ENCODE data around the gene EP300. TPM values are rescaled to one million over a fixed set of nuclear protein-coding genes. Genes with fewer than 3 reads are reported as not detected.

EP300 gene
- total RNA-seq, 1 donor from 2014 or later, result 143 TPM

DNA sequence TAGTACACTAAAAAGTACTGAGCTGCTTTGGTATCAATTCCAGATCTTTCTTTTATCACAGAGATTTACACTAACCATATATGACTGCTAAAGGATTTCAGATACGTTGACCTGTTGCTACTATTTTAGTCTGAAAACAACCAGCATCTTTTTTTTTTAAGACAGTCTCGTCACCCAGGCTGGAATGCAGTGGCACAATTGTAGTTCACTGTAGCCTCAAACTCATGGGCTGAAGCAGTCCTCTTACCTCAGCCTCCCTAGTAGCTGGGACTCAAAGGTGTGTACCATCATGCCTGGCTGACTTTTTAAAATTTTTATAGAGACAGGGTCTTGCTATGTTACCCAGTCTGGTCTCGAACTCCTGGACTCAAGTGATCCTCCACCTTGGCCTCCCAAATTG, 88.5 kb downstream of the EP300 start:
- no peak for DNase-seq (ENCODE audit: low spot score, unreplicated experiment)
- Mint-ChIP-seq H3K4me3 (ENCODE audit: low read depth) (no peak overlapping the region), H3K9me3 (ENCODE audit: low read depth) (no peaks in the 10 kb centered on the region), H3K36me3 (ENCODE audit: insufficient read depth) (peaks cover 27% of the 10 kb centered on the region), H3K4me1 (ENCODE audit: low read depth) (no peaks in the 10 kb centered on the region), H3K27ac (no peak overlapping the region), H3K27me3 (no peaks in the 10 kb centered on the region)
- TF ChIP-seq, protein P1, sequence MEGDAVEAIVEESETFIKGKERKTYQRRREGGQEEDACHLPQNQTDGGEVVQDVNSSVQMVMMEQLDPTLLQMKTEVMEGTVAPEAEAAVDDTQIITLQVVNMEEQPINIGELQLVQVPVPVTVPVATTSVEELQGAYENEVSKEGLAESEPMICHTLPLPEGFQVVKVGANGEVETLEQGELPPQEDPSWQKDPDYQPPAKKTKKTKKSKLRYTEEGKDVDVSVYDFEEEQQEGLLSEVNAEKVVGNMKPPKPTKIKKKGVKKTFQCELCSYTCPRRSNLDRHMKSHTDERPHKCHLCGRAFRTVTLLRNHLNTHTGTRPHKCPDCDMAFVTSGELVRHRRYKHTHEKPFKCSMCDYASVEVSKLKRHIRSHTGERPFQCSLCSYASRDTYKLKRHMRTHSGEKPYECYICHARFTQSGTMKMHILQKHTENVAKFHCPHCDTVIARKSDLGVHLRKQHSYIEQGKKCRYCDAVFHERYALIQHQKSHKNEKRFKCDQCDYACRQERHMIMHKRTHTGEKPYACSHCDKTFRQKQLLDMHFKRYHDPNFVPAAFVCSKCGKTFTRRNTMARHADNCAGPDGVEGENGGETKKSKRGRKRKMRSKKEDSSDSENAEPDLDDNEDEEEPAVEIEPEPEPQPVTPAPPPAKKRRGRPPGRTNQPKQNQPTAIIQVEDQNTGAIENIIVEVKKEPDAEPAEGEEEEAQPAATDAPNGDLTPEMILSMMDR (IDR thresholded peaks at IDR 0.05; ENCODE audit: unreplicated experiment), result no peak

DNA sequence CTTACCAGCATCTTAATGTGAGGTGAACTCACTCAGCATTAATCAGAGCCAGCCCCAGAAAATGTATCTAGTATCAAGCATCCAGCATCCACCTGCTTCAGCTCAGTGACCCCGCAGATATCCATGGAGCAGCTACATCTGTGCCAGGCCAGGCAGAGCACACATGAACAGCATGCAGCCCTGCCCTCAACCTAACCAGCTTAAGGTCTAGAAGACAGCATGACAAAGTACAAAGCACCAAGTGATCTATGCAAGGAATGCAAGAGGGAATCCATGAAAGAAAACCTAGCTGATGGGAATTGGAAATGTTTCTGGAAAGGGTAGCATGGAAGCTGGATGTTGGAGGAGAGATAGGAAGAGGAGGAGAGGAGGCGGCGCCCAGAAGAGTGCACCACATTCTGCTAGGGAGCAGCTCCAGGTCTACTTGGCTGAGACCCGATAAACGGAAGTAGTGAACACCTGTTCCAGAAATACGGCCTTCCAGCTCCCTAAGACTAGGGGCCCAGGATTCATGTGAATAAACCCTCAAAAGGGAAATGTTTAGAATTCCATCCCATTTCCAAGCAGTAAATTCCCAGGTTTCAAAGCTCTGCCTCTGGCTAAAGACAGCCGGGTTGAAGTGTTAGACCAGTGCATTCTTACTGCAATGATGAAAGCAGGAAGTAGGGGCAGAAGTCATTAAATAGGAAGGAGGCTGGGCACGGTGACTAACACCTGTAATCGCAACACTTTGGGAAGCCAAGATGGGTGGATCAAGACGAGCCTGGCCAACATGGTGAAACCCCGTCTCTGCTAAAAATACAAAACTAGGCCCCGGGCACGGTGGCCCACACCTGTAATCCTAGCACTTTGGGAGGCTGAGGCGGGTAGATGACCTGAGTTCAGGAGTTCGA, 89.2 kb downstream of the EP300 start:
- Mint-ChIP-seq H3K9me3 (ENCODE audit: low read depth) (no peaks in the 10 kb centered on the region), H3K4me1 (ENCODE audit: low read depth) (no peaks in the 10 kb centered on the region), H3K4me3 (ENCODE audit: low read depth) (no peak overlapping the region), H3K27me3 (no peaks in the 10 kb centered on the region), H3K36me3 (ENCODE audit: insufficient read depth) (peaks cover 22% of the 10 kb centered on the region), H3K27ac (peak overlapping the region; percentile 65)
- TF ChIP-seq, protein P1 (IDR thresholded peaks at IDR 0.05; ENCODE audit: unreplicated experiment), result no peak
- no peak for DNase-seq (ENCODE audit: low spot score, unreplicated experiment)

DNA sequence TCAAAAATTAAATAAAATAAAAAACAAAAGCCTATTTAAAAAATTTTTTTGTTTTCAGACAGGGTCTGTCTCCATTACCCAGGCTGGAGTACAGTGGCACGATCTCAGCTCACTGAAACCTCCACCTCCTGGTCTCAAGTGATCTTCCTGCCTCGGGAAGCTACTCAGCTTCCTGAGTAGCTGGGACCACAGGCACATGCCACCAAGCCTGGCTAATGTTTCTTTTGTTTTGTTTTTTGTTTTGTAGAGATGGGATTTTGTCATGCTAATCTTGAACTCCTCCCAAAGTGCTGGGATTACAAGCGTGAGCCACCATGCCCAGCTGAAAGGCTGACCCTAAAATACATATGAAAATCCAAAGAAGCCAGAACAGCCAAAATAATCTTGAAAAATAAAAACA, 92.3 kb downstream of the EP300 start:
- DNase-seq (ENCODE audit: low spot score, unreplicated experiment), result no peak
- Mint-ChIP-seq H3K36me3 (ENCODE audit: insufficient read depth) (peaks cover 9% of the 10 kb centered on the region), H3K9me3 (ENCODE audit: low read depth) (no peaks in the 10 kb centered on the region), H3K27me3 (no peaks in the 10 kb centered on the region), H3K4me1 (ENCODE audit: low read depth) (no peaks in the 10 kb centered on the region), H3K4me3 (ENCODE audit: low read depth) (no peak overlapping the region), H3K27ac (no peak overlapping the region)
- TF ChIP-seq, protein P1 (IDR thresholded peaks at IDR 0.05; ENCODE audit: unreplicated experiment), result no peak

GRCh38 chr22:41191467-41191866, 99.1 kb downstream of the EP300 start:
- H3K9me3 Mint-ChIP-seq (ENCODE audit: low read depth), result no peaks in the 10 kb centered on the region
- H3K36me3 Mint-ChIP-seq (ENCODE audit: insufficient read depth), result no peaks in the 10 kb centered on the region
- H3K27ac Mint-ChIP-seq, result no peak overlapping the region
- H3K27me3 Mint-ChIP-seq, result peaks cover 11% of the 10 kb centered on the region
- H3K4me3 Mint-ChIP-seq (ENCODE audit: low read depth), result no peak overlapping the region
- TF ChIP-seq, protein P1 (IDR thresholded peaks at IDR 0.05; ENCODE audit: unreplicated experiment), result no peak
- no peaks in the 10 kb centered on the region for H3K4me1 Mint-ChIP-seq (ENCODE audit: low read depth)
- no peak for DNase-seq (ENCODE audit: low spot score, unreplicated experiment)

- Mint-ChIP-seq H3K4me1 (ENCODE audit: low read depth) (peaks cover 4% of the 10 kb centered on the region), H3K27ac (no peak overlapping the region), H3K9me3 (ENCODE audit: low read depth) (no peaks in the 10 kb centered on the region), H3K27me3 (peaks cover 25% of the 10 kb centered on the region), H3K4me3 (ENCODE audit: low read depth) (no peak overlapping the region), H3K36me3 (ENCODE audit: insufficient read depth) (no peaks in the 10 kb centered on the region)
- no peak for DNase-seq (ENCODE audit: low spot score, unreplicated experiment)
- TF ChIP-seq, protein P1 (IDR thresholded peaks at IDR 0.05; ENCODE audit: unreplicated experiment), result no peak
Observed at GRCh38 chr22:41193829-41194228, 101.4 kb downstream of the EP300 start.
